NCI-H1417 treated with DMSO at 0.1 percent for 48 hours (cell line): Measurements from ENCODE around the gene THSD4.
A peak's percentile ranks its signal among the peaks of the same experiment; 100 is the strongest.

ENCODE experiments used
- DNase-seq: peaks from one replicate; lab custom pipeline; 2025; lab: John Stamatoyannopoulos, UW

Gene THSD4

GRCh38 chr15:71496336-71496955 is 381.2 kb downstream of the THSD4 start:
- DNase-seq: no peak

GRCh38 chr15:71501344-71502076 is 386.2 kb downstream of the THSD4 start:
- no peak for DNase-seq

GRCh38 chr15:71502077-71502432 is 386.8 kb downstream of the THSD4 start:
- no peak for DNase-seq

- no peak for DNase-seq
Measured at GRCh38 chr15:71505962-71506361, 390.7 kb downstream of the THSD4 start.

- no peak for DNase-seq
Measured at GRCh38 chr15:71506946-71507345, 391.7 kb downstream of the THSD4 start.

- no peak for DNase-seq
Measured at GRCh38 chr15:71508081-71508682, 392.9 kb downstream of the THSD4 start.

GRCh38 chr15:71509139-71509538 is 393.9 kb downstream of the THSD4 start:
- DNase-seq: no peak

GRCh38 chr15:71510763-71511162 is 395.5 kb downstream of the THSD4 start:
- no peak for DNase-seq

- peak; percentile 40 for DNase-seq
Measured at GRCh38 chr15:71511796-71512681, 396.8 kb downstream of the THSD4 start.

GRCh38 chr15:71512682-71513006 is 397.4 kb downstream of the THSD4 start:
- DNase-seq: no peak

- DNase-seq: no peak
Measured at GRCh38 chr15:71515375-71516186, 400.3 kb downstream of the THSD4 start.

GRCh38 chr15:71517751-71518150 is 402.5 kb downstream of the THSD4 start:
- no peak for DNase-seq

GRCh38 chr15:71518661-71519060 is 403.4 kb downstream of the THSD4 start:
- no peak for DNase-seq

GRCh38 chr15:71526060-71526820 is 411.0 kb downstream of the THSD4 start:
- no peak for DNase-seq

- DNase-seq: no peak
Measured at GRCh38 chr15:71529361-71529760, 414.1 kb downstream of the THSD4 start.

GRCh38 chr15:71530116-71530515 is 414.8 kb downstream of the THSD4 start:
- no peak for DNase-seq

- DNase-seq: no peak
Measured at GRCh38 chr15:71532994-71533393, 417.7 kb downstream of the THSD4 start.

- DNase-seq: no peak
Measured at GRCh38 chr15:71538181-71538580, 422.9 kb downstream of the THSD4 start.

- no peak for DNase-seq
Measured at GRCh38 chr15:71541746-71542145, 426.5 kb downstream of the THSD4 start.

GRCh38 chr15:71542836-71543235 is 427.6 kb downstream of the THSD4 start:
- no peak for DNase-seq

- no peak for DNase-seq
Measured at GRCh38 chr15:71543413-71543812, 428.1 kb downstream of the THSD4 start.
